ENCODE results near the gene FTSJ3. TPM values are rescaled to one million over a fixed set of nuclear protein-coding genes. Genes with fewer than 3 reads are reported as not detected.

The FTSJ3 gene
- total and polyA plus RNA-seq, 2 experiments from 2014 or later, result 28.5 to 30.0 TPM

- no peak overlapping the region for H3K4me3 ChIP-seq
Observed at GRCh38 chr17:63848834-63849689, 21.6 kb upstream of the FTSJ3 start.

GRCh38 chr17:63847525-63848249 lies 20.2 kb upstream of the FTSJ3 start:
- WGBS (ENCODE audit: low lambda C conversion rate, missing lambda C conversion rate), result 98% methylated on average over 3 of the region's 3 CpGs
- Histone ChIP-seq H3K27me3 (no peaks in the 10 kb centered on the region), H3K9me3 (ENCODE audit: low read depth) (no peaks in the 10 kb centered on the region), H3K27ac (no peak overlapping the region), H2AFZ (no peak overlapping the region), H3K4me2 (no peak overlapping the region), H3K79me2 (no peaks in the 10 kb centered on the region), H3K9me2 (replicated peaks; ENCODE audit: insufficient read depth) (no peaks in the 10 kb centered on the region), H3K4me1 (ENCODE audit: insufficient read depth) (peaks cover 5% of the 10 kb centered on the region), H3K36me3 (replicated peaks; ENCODE audit: insufficient read depth, low read depth) (no peaks in the 10 kb centered on the region), H4K20me1 (ENCODE audit: insufficient read depth, poor library complexity, severe bottlenecking) (no peaks in the 10 kb centered on the region), H3K4me3 (no peak overlapping the region)
- TF ChIP-seq EZH2phosphoT487 (IDR thresholded peaks at IDR 0.05; ENCODE audit: low read depth, severe bottlenecking, unreplicated experiment) (no peak), EZH2 (IDR thresholded peaks at IDR 0.05; ENCODE audit: borderline replicate concordance) (no peak), CTCF (IDR thresholded peaks at IDR 0.05; ENCODE audit: poor library complexity) (no peak)
- no peak for DNase-seq (ENCODE audit: low spot score)

More at GRCh38 chr17:63848834-63849689, 21.6 kb upstream of the FTSJ3 start:
- peak overlapping the region; percentile 82 for H3K4me2 ChIP-seq
- H3K27ac ChIP-seq, result no peak overlapping the region
- peaks cover 5% of the 10 kb centered on the region for H3K4me1 ChIP-seq (ENCODE audit: insufficient read depth)
- no peaks in the 10 kb centered on the region for H3K27me3 ChIP-seq
- no peaks in the 10 kb centered on the region for H3K9me3 ChIP-seq (ENCODE audit: low read depth)
- TF ChIP-seq CTCF (IDR thresholded peaks at IDR 0.05; ENCODE audit: poor library complexity) (peak; percentile 71), EZH2 (IDR thresholded peaks at IDR 0.05; ENCODE audit: borderline replicate concordance) (no peak)
- no peaks in the 10 kb centered on the region for H3K79me2 ChIP-seq
- peak overlapping the region; percentile 84 for H2AFZ ChIP-seq
- no peaks in the 10 kb centered on the region for H4K20me1 ChIP-seq (ENCODE audit: insufficient read depth, poor library complexity, severe bottlenecking)
- H3K9me2 ChIP-seq (replicated peaks; ENCODE audit: insufficient read depth), result no peaks in the 10 kb centered on the region
- H3K36me3 ChIP-seq (replicated peaks; ENCODE audit: insufficient read depth, low read depth), result no peaks in the 10 kb centered on the region
- WGBS (ENCODE audit: low lambda C conversion rate, missing lambda C conversion rate), result 33% methylated on average over 68 of the region's 82 CpGs
- DNase-seq (ENCODE audit: low spot score), result peak; percentile 94

- no peaks in the 10 kb centered on the region for H3K27me3 ChIP-seq
- peaks cover 9% of the 10 kb centered on the region for H4K20me1 ChIP-seq (ENCODE audit: insufficient read depth, poor library complexity, severe bottlenecking)
- H2AFZ ChIP-seq, result no peak overlapping the region
- H3K4me3 ChIP-seq, result no peak overlapping the region
- H3K27ac ChIP-seq, result no peak overlapping the region
- no peaks in the 10 kb centered on the region for H3K9me2 ChIP-seq (replicated peaks; ENCODE audit: insufficient read depth)
- no peaks in the 10 kb centered on the region for H3K36me3 ChIP-seq (replicated peaks; ENCODE audit: insufficient read depth, low read depth)
- peaks cover 15% of the 10 kb centered on the region for H3K4me1 ChIP-seq (ENCODE audit: insufficient read depth)
- 96% methylated on average over 1 of the region's 1 CpG for WGBS (ENCODE audit: low lambda C conversion rate, missing lambda C conversion rate)
- no peak for TF ChIP-seq CTCF (IDR thresholded peaks at IDR 0.05; ENCODE audit: poor library complexity)
- no peak for TF ChIP-seq EZH2phosphoT487 (IDR thresholded peaks at IDR 0.05; ENCODE audit: low read depth, severe bottlenecking, unreplicated experiment)
- no peak for TF ChIP-seq EZH2 (IDR thresholded peaks at IDR 0.05; ENCODE audit: borderline replicate concordance)
- no peak for DNase-seq (ENCODE audit: low spot score)
- H3K4me2 ChIP-seq, result no peak overlapping the region
- no peaks in the 10 kb centered on the region for H3K9me3 ChIP-seq (ENCODE audit: low read depth)
- peaks cover 17% of the 10 kb centered on the region for H3K79me2 ChIP-seq
Observed at GRCh38 chr17:63845509-63845908, 18.0 kb upstream of the FTSJ3 start.
